ENCODE results near the gene LRRC4C.
"Not testable (repeated sequence)": the region's sequence is repeated elsewhere in the genome, so short reads cannot be mapped to it uniquely, and the experiment has no call there.

LRRC4C gene

DNA sequence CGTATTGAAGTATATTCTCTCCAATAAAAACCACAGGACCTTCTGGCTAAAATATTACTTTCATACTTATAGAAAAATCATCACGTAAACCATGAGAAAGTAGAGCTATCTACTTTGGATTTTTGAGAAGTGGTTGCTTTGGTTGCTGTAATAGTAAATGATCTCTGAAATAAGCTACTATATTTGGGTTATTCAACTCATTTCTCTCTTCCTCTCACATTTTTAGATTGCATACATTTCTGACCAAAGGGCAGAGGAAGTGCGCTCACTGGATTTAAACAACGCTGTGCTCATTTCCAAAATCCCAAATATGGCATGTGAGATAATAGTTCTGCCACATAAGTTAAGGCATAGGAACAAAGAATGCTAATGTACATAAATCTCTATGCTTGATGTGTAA lies 357.0 kb downstream of the LRRC4C start:
- DNase-seq = no peak

DNA sequence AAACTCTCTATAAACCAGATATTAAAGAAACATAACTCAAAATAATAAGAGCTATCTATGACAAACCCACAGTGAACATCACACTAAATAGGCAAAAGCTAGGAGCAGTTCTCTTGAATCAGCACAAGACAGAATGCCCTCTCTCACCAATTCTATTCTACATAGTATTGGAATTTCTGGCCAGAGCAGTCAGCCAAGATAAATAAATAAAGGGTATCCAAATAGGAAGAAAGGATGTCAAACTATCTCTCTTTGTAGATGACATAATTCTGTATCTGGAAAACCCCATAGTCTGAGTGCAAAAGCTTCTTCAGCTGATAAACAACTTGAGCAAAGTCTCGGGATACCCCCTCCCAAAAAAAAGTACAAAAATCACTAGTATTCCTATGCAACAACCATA lies 359.8 kb downstream of the LRRC4C start:
- no peak for DNase-seq

DNA sequence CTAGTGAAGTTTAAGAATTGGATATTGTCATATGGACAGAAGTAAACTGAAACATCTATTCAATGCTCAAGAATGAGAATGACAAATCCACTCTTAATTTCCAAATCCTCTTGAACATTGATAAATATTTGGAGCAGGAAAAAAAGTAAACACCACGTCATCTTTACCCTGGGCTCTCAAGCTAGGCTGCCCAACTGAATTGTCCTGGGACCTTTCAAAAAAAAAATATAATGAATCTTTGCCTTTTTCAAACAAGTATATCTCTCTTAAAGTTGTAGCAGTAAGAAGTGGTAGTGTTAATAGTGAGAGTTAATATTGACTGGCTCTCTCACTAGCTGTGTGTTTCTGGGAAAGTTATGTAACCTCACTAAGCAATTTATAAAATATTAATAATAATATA lies 374.3 kb downstream of the LRRC4C start:
- no peak for DNase-seq

DNA sequence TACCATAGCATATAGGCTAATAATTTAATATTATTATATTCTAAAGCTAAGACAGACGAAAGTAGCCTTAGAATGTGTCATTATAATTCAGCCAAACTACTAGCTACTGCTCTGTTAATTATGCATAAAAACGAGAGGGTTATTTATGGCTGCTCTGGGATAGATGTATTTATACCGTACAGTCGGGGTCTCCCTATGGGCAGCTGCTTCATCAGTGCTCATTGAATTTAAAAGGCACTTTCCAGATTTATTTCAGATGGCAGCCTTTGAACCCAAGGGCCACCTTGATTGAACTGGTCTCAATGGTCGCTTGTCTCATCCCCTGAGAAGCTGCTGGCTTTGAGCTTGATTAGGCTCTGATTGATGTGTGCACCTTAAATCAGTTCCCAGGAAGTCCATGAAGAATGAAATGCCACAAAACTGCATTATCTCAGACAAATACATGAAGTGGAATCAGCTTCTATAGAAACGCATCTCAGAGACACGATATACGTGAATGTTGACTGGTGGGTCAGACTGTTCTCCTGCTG lies 377.6 kb downstream of the LRRC4C start:
- no peak for DNase-seq

DNA sequence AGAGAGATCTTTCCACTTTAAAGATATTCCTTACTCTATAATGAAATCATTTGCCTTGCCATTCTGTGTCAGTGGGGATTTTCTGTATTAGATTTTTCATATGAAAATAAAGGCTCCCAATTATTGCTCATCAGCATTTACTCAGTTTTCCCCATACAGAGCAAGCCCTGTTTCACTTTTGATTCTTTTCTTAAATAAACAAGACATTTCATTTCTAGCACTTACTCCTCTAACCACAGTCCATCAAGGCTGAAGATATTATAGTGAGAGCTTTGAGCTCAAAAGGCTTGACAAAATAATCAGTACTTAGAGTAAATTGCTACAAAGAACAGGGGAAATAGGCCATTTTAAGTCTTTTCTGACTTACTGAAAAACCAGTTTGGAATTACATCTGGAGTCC lies 385.1 kb downstream of the LRRC4C start:
- DNase-seq = no peak

DNA sequence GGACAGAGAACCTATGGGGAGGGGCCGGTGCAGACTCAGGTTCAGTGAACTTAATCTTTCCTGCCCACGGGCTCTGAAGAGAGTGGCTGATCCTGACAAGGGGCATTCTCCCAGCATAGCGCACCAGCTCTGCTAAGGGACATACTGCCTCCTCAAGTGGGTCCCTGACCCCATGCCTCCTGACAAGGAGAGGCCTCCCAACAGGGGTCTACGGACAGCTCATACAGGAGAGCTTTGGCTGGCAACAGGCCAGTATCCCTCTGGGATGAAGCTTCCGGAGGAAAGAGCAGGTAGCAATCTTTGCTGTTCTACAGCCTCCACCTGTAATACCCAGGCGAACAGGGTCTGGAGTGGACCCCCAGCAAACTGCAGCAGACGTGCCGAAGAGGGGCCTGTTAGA lies 394.0 kb downstream of the LRRC4C start:
- DNase-seq = no peak

DNA sequence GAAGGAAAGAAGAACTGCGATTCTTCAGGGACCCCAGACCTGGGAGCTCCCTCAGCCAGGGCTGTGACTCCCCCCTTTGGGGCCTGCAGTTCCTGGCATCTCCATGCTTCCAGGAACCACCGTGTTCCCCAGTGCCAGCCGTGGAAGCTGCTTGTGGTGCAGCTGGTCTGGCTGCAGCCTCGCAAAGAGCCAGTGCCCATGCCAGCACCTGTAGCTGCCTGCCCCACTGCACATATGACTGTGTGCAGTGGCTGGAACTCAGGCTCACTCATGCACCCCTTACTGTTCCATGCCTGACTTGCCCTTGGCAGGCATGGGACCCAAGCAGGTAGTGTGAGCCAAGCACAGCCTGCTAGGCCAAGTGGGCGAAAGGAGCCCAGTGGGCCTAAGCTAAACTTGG lies 401.3 kb downstream of the LRRC4C start:
- DNase-seq = no peak

DNA sequence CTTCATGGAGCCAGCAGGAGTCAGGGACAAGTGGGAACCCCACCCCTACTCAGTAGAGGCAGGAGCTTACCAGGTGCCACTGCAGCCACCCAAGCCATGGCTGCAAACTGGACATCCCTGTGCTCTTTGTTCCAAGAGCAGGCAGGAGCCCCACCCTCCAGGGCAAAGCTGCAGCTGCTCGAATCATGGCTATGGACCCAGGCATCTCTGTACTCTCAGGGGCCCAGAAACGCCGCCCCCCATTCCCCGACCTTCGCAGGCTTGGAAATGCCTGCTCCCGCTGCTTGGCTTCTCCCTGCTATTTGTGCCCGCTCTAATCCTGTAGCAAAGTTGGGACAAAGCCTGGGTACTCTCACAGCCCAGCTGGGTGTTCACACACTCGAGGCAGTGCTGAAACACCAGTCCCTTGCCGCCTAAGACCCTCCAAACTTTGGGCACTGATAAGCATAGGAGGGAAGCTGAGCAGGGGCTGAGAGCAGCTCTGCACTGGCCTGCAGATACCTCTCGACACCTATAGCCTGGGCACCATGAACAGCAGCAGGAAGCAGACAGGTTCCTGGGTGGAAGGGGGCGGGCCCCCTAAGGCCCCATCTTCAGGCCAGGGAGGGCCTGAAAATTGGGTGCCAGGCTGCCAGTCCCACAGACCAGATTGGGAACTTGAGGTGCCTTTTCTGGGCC lies 402.4 kb downstream of the LRRC4C start:
- DNase-seq = no peak

DNA sequence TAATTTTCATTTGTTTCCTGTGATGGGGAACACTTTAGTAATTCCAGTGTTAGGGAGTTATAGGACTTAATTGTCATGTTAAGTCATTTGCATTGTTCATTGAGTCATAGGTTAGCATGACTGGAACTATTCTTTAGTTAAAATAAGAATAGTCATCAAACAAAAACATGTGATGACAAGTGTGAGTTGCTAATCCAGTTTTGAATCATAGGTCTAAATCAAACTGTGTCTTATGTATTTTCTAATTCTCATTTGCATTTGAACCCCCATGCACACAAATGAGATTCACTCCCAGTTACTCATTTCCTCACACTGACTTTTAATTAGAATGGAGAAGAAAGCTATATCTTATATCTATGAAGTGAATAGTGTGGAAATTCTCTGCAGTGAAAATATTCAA lies 405.6 kb downstream of the LRRC4C start:
- no peak for DNase-seq

DNA sequence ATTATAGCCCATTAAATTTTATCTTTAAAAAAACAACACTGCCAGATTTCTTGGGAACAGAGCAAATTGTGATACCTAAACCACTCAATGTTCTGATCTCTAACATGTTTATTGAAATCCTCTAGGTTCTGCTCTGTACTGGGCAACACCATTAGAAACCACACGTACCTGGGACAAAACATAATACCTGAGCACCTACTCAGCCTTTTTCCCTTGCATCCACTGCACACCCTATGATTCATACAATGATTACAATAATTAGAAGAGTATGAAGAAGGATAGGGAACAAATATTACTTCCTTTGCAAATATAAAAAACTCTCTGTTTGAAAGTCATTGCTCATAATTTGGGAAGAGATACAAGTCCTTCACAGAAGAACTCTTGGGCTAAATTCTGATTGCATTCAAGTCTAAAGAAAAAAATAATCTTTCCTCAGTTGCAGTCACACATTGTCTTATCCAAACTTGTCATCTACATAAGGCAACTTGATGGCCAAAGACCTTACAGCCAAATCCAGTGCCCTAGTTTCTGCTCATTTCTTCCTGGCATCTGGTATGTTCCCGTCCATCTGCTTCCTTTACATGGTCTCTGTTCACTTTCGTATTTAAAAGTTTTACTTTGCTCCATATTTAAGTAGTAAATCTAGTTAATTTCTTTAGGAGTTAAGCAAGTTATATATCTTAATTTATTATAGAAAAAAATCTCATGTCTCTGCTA lies 407.4 kb downstream of the LRRC4C start:
- DNase-seq = no peak

DNA sequence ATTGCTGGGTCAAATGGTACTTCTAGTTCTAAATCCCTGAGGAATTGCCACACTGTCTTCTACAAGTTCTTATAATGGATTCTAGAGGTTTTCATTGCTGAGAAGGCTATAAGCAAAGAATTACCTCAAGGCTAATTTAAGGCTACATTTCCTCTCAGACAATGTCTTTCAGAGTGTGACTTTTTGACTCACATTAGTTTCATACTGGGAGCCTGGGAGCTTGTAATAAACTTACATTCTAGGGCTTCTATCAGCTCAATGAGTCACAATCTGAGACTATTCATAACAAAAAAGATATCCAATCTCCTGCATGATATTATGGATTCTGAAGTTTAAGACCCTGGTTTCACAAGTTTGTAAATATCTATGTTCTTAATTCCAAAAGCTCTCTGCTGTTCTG lies 408.7 kb downstream of the LRRC4C start:
- no peak for DNase-seq

DNA sequence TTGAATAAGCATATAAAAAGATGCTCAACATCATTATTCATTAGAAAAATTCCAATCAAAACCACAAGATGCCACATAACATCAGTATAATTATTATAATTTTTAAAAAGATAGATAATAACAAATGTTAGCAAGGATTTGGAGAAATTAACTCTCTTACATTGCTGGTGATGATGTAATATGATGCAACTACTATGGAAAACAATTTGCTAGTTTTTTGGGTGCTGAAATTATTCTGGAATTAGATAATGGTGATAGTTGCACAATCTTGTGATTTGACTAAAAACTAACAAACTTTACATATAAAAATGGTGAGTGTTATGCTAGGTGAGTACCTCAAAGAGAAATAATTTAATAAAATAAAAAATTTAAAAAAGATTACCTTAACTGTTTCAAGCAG lies 412.2 kb downstream of the LRRC4C start:
- DNase-seq = no peak

DNA sequence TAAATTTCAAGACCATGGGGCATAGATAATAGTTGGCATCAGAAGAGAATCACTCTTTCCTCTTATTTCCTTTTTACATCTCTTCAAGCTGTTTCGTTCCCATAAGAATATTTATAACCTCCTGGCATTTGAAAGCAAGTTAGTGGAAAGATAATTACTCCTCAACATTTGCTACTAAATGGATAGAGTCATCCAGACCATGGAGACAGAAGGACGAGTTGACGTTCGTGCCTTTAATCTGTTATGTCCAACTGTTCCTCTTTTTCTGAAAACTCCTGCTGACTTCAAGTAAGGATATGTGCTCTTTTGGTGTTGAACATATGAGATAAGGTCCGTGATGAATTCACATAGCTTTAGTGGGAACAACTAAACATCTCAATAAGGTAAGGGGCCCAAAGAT lies 414.2 kb downstream of the LRRC4C start:
- no peak for DNase-seq

DNA sequence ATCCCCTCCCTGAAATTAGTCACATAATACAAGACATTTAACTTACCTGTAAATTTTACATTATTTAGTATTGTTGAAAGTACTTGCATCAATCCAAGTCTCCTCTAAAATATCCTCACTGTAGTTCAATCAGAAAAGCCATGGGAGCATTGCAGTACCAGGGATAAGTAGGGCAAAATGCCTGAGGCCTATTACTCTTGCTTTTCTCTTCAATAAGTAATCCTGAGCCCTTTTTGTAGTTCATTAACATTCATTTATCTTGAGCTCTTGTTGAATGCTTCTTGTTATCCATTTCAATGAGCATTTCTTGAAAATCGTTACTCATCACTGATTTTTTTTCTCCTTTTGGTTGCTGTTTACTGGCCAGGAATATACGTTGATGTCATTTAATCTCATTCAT lies 414.7 kb downstream of the LRRC4C start:
- DNase-seq = no peak

DNA sequence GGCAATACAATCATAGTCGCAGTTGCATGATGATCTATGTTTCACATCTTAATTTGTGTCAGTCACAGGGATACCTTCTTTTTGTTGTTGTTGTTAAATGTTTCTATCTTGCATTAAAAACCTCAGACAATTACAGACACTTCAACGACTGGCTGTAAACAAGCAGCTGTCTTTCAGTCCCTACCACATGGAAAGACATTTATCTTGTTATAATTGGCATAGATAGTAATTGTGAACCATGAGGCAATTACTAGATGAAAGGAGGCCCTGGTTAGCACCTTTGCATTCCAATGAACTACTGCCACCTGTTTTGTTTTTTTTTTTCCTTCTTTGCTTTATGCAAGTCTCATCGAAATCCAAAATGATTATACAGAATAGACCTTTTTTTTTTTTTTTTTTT lies 416.8 kb downstream of the LRRC4C start:
- DNase-seq = no peak

DNA sequence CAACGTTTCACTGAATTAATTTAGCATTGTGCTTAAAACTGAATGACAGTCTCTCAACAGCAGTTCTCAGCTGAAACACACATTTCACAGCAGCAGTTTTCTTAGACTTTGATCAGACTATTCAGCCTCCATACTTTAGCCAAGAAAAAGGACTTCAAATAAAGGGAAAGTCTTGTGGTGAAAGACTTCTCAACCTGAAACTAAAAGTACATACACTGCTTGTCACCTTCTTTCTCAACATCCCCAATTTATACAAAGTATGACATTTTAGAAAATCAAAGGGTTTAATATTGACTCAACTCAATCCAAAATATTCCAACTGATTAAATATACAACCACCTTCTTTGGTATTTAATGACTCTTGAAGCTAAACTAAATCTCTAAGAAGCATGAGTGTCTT lies 419.0 kb downstream of the LRRC4C start:
- no peak for DNase-seq

DNA sequence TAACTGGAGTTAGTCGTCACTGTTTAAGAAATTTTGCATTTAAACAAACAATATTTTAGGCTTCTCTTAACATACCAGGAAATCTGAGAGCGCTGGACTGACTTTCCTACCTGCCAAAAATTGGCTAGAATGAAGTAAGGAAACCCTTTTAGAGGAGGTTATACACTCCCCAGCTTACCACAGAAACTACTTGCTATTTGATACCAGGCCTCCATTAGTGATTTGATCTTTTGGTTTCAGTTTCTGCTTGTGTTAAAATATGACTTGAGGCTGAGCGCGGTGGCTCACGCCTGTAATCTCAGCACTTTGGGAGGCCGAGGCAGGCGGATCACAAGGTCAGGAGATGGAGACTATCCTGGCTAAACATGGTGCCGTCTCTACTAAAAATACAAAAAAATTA lies 419.9 kb downstream of the LRRC4C start:
- DNase-seq = no peak

DNA sequence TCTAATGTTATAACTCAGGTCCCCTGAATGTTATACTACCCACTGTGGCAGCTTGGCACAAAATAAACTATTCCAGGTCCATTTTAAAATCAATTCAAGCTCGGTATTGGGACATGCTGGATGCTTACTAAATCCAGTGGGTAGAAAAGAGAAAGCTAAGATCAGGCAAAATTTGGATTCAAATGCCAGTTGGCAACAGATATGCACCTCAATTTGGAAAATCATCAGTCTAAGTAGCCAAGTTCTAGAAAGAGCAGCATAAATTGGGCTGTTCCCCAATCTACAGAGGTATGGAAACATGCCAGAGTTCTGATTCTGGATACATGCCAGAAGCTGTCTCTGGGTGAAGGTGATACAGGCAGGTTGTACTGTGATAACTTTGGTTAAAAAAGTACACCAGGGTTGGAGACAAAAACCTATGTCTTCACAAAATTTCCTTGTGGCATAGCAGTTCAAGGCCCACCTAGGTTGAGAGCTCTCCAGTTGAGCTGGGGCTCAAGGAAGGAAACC lies 427.8 kb downstream of the LRRC4C start:
- DNase-seq = no peak

DNA sequence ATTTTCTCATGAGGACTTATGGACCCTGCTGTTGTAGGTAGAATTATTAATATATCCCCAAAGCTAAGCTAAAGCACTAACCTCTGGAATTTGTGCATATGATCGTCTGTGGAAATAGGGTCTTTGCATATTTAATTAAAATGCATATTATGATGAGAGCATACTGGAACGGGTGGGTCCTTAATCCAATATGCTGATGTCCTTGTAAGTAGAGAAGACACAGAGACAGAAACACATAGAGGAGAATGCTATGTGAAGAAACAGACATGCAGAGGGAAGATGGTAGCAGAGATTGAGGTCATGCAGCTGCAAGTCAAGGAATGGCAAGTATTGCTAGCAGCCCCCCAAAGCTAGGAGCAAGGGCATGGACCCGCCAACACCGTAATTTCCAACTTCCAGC lies 439.2 kb downstream of the LRRC4C start:
- DNase-seq = no peak

DNA sequence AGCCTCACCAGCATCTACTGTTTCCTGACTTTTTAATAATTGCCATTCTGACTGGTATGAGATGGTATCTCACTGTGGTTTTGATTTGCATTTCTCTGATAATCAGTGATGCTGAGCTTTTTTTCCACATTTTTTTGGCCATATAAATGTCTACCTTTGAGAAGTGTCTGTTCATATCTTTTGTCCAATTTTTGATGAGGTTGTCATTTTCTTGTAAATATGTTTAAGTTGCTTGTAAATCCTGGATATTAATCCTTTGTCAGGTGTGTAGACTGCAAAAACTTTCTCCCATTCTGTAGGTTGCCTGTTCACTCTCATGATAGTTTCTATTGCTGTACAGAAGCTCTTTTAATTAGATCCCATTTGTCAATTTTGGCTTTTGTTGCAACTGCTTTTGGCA lies 439.8 kb downstream of the LRRC4C start:
- not testable (repeated sequence) for DNase-seq

DNA sequence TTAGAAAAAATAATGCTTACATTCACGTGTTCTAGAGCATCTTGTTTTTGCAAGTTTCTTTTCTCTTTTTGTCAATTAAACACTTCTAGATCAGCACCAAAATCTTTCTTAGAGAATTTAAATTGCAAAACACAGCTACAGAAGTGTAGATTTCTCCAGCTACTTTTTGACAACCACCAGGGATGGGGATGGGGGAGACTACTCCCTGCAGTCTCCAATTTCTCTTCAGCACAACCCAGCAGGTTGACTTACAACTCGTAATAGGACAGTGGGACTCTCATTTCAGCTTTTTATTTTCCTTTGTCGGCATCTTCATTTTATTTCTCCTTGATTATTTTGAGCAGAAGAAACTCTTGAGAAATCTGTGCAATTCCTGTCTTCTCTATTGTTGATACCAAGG lies 441.2 kb downstream of the LRRC4C start:
- no peak for DNase-seq

DNA sequence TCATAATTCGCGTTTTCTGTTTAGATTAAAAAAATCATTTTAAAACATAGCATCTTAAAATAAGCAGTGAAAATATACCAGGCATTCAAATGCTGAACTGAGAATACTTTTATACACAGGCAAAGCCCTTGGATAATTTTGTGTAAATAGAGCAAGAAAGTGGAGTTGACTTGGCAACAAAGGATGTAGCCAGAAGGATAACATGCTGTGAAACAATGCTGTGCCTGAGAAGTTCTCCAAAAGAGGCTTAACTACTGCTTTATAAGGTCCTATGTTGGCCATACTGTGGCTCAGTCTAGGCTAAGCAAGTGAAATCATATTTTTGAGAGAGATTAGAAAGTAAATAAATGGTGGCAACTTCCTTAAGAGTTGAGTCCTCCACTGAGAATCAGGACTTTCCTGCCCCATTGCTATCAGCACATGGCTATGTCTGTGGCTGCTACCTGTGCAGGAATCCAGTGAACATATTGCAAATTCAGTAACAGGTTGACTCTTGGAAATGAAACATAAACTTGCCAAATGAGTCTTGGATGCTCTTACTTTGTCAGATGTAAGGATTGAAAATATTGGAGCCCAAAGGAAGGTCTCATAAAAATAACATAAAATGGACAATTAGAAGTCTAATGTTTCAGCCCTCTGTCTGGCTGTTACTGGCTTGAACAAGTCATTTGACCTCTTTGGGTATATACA lies 448.9 kb downstream of the LRRC4C start:
- DNase-seq = no peak

DNA sequence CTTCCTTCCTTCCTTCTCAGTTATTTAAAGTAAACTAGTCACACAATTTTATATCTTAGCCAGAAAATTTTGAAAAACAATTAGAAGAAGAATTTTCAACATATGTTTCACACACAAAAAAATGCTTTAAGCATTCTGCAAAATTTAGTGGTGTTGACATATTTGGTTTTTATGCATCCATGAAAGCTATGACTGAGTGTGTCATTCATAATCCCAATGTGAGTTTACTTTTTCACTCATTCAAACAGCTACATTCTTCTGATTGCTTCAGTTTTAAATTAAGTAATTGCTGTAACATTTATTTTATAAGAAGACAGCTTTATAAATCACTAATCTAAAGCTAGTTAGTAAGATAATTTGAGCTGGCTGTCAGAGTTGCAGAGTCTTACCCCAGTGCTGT lies 453.5 kb downstream of the LRRC4C start:
- DNase-seq = no peak
